ENCODE measurements around the gene FBXL17.

The FBXL17 gene

DNA sequence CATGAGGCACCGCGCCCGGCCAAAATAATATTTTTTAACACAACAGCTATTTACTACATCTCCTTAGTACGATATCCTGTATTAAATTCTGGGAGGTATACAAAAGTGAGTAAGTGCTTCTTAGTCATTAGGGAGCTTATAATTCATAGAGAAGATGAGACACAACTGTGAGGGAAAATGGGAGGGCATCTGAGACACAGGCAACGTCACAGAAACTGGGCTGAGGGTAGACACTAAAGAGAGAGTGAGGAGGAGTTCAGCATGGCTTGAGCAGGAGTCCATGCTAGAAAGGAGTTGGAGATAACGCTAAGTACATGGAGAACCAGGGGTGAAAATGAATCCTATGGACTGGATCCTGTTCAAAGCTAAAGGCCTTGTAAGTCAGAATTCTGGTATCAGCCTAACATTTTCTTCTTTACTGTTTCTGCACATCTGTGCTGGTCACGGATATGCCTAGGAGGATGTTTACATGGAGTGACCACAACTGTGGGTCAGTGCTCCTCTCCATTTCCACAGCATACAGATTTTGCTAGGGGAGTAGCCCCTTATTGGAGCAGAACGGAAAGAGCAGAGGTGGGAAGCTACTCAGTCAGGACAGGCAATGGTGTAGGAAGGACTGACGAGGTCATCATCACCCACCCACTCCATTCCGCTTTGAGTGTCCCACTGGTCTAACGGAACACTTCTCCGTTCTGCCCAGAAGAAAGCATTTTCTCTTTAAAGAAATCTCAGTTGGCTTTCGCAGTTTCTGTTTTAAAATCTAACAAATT, 400.8 kb downstream of the FBXL17 start:
- peak; percentile 22 for DNase-seq

DNA sequence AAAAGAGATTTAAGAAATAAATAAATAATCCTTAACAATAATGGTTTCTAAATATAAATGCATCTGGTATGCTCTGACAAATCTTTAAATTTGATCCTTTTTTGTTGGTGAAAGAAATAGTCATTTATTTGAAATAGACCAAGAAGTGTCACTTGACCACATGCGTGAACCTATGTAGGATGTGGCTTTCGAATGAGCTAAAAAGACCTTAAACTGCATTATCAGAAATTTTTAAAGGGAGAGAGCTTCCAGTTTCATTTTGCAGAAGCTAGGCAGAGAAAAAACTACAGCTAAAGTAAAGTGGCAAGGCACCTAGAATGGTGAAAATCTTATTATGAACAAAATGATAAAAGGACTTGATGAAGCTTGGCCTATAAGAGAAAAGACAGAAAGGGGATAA, 402.0 kb downstream of the FBXL17 start:
- DNase-seq, result no peak

DNA sequence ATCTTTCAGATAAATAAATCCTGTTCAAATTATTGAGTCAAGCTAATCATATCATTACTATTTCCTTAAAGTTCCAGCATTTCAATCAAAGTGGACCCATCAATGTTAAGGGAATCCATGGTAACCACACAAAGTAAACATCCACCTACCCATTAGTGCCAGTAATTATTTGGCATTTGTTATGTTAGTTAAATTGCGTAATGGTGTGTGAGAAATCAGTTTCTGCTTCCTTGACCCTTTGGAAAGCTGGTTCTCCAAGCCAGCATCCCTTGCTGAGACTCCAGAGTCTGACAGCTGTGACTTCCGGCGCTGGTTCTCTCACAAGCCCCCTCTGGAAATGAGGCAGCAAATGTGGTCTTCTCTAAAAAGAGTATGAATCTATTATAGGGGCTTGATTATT, 402.6 kb downstream of the FBXL17 start:
- peak; percentile 18 for DNase-seq

DNA sequence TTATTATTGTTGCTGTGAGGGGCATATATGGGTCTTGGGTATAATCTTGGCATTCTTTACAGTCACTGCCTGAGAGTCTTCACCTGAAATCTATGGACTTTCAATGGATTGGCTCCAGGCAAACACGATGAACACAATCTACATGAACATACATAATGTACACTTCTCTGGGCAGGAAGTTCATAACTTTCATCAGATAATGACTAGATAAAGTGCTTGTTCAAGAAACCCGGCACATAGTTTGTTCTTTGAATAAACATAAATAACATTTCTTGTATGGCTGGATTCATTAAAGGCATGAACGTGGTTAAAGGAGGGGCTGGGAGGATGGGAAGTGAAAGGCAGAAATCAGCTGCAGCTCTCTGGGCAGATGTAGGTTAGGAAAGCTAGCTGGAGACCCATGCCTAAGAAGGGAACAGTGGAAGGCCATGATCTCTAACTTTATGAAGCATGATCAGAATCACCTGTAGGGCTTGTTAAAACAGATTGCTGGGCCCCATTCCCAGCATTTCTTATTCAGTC, 404.3 kb downstream of the FBXL17 start:
- DNase-seq, result no peak

DNA sequence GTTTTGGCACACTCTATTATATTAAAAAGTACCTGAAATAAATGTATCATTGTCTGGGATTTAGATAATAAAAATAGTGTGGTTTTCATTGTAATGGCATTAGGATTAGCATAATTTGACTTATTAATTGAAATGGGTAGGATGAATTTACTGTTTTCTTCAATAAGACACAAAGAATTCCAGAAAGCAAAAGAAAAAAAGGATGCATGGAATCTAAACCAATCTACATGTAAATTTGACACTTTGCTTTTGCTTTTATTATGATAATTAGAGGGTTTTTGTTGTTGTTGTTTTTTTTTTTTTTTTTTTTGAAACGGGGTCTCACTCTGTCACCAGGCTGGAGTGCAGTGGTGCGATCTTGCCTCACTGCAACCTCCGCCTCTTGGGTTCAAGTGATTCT, 406.3 kb downstream of the FBXL17 start:
- DNase-seq, result no peak

DNA sequence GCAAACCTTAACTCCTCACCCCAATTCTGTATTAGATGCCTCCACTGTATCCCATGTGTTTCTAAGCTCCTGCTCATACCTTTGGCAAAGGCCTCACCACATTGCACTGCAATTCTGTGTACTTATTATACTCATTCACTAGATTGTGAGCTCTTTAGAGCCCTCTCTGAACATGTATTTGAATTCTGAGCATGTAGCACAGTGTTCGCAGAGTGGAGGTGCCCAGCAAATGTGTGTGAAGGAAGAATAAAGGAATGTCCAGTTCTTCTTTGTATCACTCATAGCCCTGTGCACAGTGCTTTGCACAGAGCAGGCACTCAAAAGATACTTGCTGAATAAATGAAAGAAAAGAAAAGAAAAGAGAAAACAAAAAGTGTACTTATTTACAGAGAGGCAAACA, 410.1 kb downstream of the FBXL17 start:
- DNase-seq, result no peak

DNA sequence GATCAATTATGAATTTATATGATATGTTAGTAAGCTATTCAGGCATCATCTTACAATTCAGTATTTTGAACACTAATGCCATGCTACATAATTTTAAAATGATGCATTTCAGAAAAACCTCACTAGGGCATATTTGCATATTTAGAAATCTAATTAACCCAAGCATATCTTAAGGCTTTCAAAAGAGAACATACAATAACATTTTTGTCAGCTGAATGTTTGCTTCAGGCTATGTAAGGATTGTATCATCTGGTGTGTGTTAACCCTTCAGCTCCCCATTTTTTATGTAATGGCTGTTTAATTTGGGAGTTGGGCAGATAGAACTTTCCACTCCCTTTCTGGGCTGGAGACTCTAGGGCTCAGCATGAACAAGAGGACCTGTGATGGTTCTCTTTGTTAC, 412.1 kb downstream of the FBXL17 start:
- no peak for DNase-seq

DNA sequence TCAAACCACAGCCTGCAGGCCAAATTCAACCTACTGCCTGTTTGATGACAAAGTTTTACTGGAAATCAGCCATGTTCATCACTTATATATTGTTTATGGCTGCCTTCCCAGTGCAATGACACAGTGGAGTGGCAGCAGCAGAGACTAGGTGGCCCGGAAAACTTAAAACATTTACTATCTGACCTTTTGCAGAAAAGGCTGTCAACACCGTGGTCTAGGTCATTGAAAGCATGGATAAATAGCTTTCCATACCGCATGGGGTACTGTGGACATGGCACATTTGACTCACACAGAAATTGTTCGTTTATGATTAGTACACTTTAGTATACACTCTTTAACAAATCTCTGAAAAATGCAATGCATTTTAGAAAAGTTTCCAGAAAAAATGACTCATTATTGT, 412.9 kb downstream of the FBXL17 start:
- no peak for DNase-seq

DNA sequence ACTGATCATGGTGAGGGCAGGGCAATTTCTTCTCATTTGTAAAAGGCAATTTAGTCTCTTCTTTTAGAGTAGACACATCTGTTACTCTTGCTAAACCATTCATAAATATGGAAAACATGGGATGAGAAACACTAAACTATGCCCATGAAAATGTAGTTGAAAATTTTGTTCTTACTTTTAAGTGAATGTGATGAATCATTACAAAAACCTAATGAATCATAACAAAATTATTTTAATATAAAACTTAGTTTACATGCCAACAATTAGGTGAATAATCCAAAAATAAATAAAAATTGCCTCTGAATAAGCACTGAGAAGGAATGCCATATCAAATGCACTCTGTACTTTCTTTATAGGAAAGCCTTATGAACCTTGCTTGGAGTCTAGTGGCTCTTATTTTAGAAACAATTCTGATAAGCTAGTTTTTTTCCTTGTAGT, 413.5 kb downstream of the FBXL17 start:
- DNase-seq, result no peak

DNA sequence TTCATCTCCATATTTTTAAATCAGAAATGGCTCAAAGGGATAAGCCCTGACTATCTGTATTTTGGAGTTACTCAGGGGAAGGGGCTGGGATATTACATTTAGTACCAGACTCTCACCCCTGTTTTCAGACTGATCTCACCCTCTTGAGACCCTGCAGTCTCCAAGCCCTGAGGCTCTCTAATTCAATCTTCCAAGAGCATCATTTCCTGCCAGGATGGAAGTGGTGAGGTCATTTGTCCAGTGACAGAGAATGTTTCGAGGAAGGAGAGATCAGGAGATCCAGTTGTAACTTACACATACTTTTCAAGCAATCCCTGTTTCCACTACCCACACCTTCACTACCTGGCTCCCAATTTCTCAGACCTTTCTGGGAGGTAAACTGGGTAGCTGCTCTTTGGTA, 415.7 kb downstream of the FBXL17 start:
- DNase-seq, result no peak

DNA sequence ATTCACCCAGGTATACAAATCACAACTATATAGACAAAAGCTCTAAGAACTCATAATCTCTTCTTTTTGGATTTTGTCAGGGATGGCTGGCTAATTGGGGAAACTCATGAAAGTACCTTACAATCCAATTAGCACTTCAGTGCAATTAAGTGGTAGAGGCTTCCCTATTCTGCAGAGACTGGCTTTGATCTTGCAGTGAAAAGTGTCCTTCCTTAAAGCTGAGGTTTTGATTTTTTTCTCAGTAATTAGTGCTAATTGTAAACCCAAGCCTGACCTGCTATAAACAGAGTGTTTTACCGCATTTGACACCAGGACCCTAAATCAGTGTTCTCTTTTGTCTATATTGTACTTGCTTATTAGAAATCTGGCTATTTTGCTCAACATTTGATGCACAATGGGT, 417.2 kb downstream of the FBXL17 start:
- no peak for DNase-seq

DNA sequence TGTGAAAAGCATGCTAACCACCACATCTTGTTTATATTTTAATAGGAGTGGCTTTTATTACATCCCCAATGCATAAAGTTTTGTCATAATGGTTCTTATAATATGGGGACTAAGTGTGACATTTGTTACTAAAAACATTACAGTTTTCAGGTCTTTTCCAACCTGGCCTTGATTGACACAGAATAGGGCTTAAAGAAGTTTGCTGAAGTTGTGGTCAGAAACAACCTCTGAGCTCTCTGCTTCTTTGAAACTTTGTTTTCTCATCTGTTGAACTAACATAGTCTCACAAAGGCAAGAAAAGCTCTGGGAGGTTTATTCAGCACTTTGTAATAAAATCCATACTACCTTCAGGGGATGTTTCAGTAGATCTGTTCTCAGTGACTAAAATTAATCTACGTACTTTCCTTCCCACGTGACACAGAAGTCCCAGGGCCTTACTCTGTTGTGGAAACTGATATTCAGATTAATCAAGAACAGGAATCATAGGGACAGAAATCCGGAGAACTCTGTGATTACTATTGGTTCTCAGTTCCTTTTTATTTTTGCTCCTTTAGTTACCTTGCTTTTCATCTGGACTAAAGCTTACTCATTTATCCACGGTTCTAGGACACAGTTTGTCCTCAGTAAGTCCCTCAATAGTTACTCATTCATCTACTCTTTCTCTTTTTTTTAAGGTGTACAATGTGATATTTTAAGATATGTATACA, 422.2 kb downstream of the FBXL17 start:
- DNase-seq, result no peak

DNA sequence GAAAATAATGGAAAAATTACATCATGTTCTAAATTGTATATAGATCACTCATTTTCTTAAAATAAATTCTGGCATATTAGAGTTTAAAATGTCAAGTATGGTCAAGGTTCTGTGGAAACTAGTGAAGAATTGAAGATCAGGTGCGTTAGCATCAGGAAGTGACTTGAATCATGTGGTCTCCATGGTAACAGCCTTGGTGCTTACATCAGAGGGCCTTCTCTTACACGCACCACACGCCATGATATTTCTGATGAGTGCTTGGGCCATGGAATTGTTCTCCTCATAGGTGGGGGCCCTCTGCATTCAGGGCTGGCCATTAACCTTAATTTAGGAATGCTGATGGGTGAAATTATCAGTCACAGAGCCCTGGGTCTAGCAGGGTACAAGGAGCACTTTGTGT, 423.0 kb downstream of the FBXL17 start:
- no peak for DNase-seq

DNA sequence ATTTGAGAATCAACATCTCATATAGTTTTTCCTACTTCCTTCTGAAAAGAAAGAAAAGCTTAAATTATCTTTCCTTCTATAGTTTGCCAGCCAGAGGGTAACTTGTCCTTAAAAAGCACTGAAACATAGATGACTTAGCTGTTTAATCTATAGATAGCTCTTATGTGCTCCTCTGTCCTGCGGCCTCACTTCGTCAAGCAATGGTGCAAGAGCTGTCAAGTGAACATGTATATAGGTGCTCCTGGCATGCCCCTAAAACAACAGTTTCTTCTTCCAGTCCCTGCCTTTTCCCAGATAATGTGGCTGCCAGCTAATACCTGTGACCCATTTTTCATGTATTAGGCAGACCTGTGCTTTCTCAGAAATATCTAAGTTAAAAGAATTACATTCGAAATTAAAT, 423.5 kb downstream of the FBXL17 start:
- no peak for DNase-seq

DNA sequence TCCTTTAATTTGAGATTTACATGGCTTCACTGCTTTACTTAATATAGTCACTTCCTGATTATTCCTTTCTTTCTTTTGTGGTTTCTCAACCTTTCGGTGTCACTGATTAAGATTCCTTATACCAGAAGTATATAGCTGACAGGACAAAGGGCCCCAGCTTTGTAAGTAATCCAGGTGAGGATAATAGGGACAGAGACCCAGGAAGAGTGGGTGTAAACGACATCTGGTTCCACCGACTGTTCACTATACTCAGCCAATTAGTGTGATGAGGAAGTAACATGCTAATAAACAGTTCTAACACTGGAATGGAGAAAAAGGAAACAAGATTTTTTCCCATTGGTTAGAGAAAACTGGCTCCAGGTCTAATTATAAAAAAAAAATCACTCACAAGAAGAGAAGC, 424.8 kb downstream of the FBXL17 start:
- DNase-seq, result no peak

DNA sequence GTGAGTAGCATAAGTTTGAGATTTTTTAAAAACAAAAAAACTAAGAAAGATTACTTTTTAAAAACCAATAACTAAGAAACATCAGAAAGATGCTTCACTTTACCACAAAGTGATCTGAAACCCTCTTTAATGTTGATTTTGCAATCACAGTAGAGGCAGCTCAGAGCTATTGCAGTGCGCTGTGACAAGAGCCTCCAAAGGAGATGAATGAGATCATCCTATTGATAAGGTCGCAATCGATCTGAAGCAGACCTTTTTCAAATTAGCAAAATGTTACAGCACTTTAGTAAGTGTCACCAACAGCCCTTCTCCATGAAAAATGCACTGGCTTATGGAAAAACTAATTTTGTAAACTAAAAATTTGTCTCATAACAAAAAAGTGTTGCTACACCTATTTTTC, 426.6 kb downstream of the FBXL17 start:
- DNase-seq, result no peak

DNA sequence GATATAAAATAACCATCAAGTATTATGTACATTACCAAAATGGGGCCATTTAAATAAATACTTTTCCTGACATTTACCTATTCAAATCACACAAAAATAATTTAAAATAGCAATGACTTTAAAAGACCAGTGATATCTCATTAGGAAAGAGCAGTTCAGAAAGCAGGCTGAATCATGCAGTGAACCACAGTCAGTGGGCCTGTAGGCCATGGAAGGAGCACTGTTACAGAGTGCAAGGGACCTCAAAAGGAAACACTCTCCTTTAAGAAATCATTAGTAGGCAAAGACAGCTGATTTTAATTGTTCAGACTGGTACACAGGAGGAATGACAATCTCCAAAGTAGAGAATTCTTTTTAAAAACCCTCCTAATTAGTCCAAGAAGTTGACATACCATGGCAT, 427.6 kb downstream of the FBXL17 start:
- no peak for DNase-seq

DNA sequence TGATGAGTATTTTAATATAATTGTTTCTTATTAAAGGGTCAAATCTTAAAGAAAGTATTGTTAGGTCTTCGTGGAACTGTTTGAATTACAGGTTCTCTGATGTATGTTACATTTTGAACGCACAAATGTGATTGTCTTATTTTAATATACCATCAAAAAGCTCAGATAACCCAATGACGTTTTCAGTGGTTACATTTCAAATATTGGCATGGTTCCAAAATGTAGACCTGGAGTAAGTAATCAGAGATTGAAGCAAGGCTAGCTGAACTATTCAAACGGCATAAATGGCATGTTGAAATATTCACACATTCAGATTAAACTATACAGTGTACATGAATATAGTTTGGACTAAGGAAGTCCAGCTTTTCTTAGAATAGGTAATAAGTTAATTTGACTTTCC, 429.4 kb downstream of the FBXL17 start:
- DNase-seq, result no peak

DNA sequence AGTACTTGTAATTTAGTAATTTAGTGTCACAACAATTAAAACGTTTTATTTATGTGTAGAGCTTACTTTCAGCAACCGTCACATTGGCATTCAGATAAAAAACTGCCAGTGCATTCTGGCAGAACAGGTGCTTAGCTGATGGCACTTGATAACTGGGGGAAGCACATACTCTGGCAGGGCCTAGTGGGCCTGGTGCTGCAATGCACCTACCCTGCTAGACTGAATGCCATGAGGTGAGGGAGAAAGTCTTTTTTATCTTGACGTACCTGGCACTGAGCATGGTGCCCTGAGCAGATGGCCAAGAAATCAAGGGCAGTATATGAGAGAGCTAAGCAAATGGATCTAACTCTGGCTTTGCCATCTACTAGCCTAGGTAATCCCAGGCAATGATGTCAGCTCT, 430.6 kb downstream of the FBXL17 start:
- no peak for DNase-seq

DNA sequence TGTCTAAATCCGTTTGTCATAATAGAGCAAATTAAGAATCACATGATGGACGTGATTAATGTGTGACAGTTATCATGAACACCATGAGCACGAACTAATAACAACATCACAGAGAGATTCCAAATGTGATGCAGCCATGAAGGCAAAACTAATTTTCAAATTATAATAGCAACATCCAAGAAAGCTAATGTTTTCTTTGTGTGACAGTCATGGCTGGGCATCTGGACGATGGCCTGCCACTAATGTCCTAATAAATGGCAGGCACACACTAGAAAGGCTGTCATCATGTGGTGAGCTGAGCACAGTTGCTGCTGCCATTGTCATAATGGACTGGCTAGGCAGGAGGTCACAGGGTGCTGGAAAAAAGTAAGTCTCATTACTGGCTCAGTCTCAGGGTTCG, 431.1 kb downstream of the FBXL17 start:
- no peak for DNase-seq

DNA sequence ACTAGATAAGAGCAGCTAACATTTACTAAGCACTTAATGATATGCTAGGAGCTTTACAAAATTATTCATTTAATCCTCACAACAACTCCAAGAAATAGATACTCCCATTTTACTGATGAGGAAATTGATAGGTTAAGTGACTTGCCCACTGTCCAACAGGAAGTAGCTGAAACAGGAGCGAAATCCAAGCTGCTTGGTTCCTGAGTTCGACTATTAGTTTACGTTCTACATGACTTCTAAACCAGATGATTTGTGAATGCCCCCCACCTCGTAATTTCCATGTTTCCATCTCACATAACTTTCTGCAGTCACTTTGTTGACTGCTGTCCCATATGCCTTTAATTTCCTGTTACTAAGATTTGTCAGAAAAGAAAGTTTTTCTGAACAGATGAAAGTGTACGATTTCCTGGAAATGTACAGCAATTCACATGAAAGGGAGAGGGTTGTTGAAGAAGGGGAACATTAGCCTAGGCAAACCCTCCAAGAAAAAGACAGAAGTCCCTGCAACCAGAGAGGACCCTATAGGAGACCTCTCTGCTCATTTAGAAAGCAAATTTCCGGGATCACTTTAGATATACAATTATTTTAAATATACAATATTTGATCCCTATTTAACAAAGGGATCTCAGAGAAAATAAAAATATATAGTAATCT, 432.1 kb downstream of the FBXL17 start:
- no peak for DNase-seq

DNA sequence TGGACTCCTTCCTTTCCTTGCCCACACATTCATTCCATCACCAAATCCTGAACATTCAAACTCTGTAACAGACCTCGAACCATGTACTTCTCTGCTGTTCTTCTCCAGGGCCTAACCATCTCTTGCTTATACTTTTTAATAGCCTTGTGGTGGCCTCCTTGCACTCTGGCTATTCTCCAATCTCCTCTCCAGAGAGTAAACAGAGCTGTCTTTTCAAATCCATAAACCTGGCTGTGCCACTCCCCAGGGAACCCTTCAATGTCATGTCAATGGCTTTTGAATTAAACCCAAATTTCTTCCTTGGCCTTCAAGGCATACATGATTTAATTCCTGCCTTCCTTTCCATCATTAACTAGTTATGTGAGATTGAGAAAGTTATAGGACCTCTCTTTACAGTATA, 433.5 kb downstream of the FBXL17 start:
- no peak for DNase-seq

DNA sequence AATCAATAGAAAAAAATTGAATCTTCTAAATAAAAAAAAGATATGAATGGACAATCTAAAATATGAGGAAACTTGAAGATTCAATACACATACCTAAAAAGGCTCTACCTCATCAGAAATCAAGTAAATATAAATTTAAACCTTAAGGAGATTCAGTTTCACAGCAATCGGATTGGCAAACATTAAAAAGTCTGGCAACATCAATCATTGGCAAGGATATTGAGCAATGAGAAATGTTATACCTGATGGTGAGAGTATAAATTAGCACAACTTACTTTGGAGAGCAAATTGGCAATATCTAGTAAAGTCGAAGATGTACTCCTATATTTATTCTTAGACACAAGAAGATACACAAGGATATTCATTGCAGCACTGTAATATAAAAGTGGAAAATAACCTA, 436.8 kb downstream of the FBXL17 start:
- no peak for DNase-seq

DNA sequence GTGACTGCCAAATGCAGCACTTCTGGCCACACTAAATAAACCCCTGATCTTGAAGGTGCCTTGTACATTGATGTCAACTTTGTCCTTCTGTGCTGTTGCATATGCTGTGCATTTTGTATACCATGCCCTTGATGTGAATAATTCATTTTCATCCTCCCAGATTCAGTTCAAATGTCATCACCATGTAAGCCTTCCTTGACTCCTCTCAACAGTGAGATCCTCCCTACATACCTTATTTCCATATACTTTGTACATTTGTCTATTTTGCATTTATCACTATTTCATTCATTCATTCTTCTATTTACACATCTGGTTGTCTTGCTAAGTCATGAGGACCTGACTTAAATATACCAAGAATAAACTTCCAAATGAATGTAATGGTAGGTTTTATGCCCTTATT, 438.0 kb downstream of the FBXL17 start:
- no peak for DNase-seq
